Fibroblast of the conjunctiva (primary cell): ENCODE measurements around the gene ESYT2.

Experiments used
- DNase-seq: peaks from one replicate; pipeline ENCODE4 v3.0.0-alpha.2; 2010; ENCODE audit warnings: low read depth

ESYT2 gene

GRCh38 chr7:158803367-158803969 lies 25.8 kb downstream of the ESYT2 start:
- no peak for DNase-seq

DNA sequence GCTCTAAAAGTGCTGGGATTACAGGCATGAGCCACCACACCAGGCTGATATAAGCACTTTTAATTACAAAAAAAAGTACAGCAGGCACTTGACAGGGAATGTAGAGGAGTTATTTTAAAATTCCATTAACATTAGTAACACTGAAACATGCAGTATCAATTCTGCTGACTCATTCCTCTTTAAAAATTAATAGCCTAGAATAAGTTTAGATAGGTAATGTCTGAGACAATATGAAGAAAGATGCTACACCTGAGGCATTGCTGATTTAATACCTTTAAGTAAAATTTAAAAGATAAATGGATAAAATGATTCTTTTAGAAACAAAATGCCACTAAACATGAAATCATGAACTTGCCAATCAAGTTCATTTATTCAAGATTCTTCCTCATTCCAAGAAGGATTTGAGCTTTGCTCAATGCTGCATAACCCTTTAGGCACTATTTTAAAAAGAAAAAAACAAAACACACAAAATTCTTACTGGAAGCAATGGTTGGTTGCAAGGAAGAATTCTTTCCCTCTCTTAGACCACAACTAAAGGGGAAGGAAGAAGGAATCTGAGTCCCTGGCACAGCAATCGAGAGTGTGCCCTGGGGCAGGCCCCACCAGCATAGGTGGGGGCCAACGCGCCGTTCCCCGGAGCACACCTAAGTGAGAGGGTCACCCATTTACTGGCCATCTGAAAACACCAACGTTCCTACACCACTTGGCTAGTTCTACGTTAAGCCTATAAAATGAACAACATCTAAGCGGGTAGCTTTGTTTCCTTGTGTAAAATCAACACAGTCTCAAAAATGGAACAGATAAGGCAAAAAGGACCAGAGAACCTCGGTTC lies 26.6 kb downstream of the ESYT2 start:
- no peak for DNase-seq

DNA sequence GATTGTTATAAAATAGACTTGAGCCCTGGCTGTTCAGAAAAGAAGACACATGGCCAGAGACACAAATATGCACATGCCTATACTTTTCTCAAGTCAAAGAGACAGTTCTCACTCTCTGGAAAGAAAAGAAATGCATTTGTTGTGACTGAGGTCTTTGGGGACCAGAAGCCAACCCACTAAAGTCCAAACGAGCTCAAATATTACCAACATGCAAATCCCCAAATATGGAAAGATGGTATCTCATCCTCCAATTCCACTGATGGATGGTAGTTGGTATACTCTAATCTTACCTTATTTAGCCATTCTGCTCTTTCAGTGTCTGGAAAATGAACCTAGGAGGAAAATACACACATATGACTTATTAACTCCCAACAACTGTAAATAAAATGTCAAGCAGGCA lies 30.6 kb downstream of the ESYT2 start:
- DNase-seq, result no peak

- DNase-seq, result no peak
Observed at GRCh38 chr7:158796667-158797066, 32.6 kb downstream of the ESYT2 start.

DNA sequence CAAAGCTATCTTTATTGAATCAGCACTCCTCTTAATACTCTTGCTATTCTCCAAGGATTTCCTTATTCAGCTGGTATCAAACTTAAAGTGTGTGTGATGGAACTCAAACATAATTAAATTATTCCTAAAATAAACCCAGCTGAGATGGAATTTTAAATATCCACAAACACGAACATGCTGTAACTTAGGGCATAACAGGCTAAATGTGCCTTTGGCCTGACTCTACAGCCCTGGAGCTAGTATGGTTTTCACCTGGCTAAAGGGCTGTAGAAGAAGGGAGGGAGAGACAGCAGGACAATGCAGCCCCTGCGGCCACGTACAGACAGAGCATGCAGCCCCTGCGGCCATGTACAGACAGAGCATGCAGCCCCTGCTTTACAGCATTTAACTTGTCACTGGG lies 34.0 kb downstream of the ESYT2 start:
- DNase-seq, result no peak

- DNase-seq, result no peak
Observed at GRCh38 chr7:158791107-158791506, 38.2 kb downstream of the ESYT2 start.

GRCh38 chr7:158789842-158790241 lies 39.5 kb downstream of the ESYT2 start:
- DNase-seq, result no peak

GRCh38 chr7:158786898-158787297 lies 42.4 kb downstream of the ESYT2 start:
- no peak for DNase-seq

- DNase-seq, result no peak
Observed at GRCh38 chr7:158784270-158784669, 45.0 kb downstream of the ESYT2 start.

- DNase-seq, result no peak
Observed at GRCh38 chr7:158783595-158783994, 45.7 kb downstream of the ESYT2 start.

DNA sequence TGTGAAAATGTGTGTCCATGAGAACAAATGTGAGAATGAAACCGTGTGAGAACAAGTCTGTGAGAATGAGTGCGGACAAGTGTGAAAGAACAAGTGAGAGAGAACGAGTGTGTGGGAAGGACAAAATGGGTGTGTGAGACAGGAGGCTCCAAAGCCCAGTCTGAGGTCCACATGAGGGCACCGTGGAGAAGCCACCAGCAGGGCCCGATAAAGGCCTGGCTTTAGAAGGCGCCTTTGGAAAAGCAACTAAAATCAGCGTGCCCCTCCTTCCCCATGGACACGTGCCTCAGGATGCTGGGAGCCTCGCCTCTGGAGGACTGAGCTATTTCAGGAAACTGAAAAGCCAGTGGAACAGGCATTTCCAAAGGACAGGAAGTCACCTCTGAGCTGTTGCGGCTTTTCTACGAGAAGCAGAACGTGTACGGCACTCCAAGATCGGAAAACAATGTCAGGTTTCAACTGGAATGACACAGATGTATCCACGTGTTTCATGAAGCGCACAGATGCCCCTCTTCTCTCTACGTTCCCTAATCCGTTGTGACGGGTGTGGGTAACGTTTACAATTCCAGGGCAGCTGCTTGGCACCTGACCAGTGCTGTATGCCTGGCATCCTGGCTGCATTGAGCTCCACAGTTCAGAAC lies 46.4 kb downstream of the ESYT2 start:
- DNase-seq, result peak; percentile 9

GRCh38 chr7:158781974-158782664 lies 47.2 kb downstream of the ESYT2 start:
- DNase-seq, result no peak

GRCh38 chr7:158781217-158781973 lies 47.9 kb downstream of the ESYT2 start:
- no peak for DNase-seq

GRCh38 chr7:158779061-158780000 lies 50.0 kb downstream of the ESYT2 start:
- no peak for DNase-seq

- peak; percentile 18 for DNase-seq
Observed at GRCh38 chr7:158778471-158778870, 50.8 kb downstream of the ESYT2 start.

DNA sequence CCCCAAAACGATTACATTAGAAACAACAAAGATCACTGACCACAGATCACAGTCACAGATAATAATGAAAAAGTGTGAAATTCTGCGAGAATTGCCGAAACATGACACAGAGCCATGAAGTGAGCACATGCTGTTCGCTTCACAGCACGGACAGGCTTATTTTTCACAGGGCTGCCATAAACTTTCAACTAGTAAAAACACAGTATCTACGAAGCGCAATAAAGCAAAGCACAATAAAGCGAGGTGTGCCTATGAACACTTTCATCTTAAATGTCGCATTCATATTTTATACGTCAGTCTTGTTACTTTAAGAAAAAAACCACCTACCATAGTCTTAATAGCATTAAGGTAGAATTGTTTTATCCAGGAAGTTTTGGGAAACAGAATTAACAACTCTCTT lies 51.5 kb downstream of the ESYT2 start:
- no peak for DNase-seq

DNA sequence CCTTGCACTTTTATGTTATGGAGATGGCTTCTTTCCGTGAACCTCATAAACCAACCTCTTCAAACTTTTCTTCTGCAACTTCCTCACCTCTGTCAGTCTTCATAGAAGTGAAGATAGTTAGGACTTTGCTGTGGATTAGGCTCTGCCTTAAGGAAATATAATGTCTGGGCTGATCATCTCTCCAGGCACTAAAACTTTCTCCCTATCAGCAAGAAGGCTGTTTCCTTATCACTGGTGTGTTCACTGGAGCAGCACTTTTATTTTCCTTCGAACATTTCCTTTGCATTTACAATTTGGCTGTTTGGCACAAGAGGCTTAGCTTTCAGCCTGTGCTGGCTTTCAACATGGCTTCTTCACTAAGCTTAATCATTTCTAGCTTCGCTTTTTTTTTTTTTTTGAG lies 52.8 kb downstream of the ESYT2 start:
- no peak for DNase-seq

GRCh38 chr7:158774952-158775351 lies 54.4 kb downstream of the ESYT2 start:
- DNase-seq, result no peak

DNA sequence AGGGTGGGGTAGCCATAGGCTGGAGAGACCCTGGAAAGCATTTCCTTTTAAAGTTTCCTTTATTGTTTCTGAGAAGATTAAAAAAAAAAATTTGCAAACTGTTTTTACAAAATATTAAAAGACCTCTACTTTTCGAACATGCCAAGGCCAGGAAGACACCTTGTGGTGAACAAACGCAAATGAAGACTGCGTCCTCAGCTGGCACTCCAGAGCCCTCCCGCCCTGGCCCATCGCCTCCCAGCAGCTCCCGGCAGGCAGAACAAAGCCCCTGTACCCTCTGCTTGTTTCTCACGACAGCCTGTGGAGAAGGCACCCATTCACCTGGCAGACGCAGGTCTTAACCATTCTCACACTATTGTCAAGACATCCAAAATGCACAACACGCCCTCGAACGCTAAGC lies 56.4 kb downstream of the ESYT2 start:
- DNase-seq, result no peak

GRCh38 chr7:158771213-158771834 lies 58.0 kb downstream of the ESYT2 start:
- no peak for DNase-seq
